B cell (primary cell): ENCODE results near the gene SP8.

Source experiments
- EZH2 ChIP-seq: IDR thresholded peaks from 2 replicates; pipeline ENCODE4 v1.6.1; 2012; ENCODE audit warnings: borderline replicate concordance, low read depth, mild to moderate bottlenecking, moderate library complexity, low read length; ENCODE audit not compliant: insufficient read depth, poor library complexity, severe bottlenecking
- TF ChIP-seq, protein P1 (sequence below): fragments of 200-600 bp; IDR thresholded peaks from one replicate; pipeline ENCODE4 v1.8.0; 2022; ENCODE audit warnings: antibody characterized with exemption, mild to moderate bottlenecking

- TF ChIP-seq, protein P1, sequence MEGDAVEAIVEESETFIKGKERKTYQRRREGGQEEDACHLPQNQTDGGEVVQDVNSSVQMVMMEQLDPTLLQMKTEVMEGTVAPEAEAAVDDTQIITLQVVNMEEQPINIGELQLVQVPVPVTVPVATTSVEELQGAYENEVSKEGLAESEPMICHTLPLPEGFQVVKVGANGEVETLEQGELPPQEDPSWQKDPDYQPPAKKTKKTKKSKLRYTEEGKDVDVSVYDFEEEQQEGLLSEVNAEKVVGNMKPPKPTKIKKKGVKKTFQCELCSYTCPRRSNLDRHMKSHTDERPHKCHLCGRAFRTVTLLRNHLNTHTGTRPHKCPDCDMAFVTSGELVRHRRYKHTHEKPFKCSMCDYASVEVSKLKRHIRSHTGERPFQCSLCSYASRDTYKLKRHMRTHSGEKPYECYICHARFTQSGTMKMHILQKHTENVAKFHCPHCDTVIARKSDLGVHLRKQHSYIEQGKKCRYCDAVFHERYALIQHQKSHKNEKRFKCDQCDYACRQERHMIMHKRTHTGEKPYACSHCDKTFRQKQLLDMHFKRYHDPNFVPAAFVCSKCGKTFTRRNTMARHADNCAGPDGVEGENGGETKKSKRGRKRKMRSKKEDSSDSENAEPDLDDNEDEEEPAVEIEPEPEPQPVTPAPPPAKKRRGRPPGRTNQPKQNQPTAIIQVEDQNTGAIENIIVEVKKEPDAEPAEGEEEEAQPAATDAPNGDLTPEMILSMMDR = no peak
- no peak for TF ChIP-seq EZH2
Observed at GRCh38 chr7:20827172-20827571, 40.5 kb upstream of the SP8 start.
